ENCODE results near the gene PARD6A. TPM values are rescaled to one million over a fixed set of nuclear protein-coding genes. Genes with fewer than 3 reads are reported as not detected.

The PARD6A gene
- total RNA-seq, 1 experiment from 2014 or later: 5.6 TPM

- no peak for TF ChIP-seq CEBPB (IDR thresholded peaks at IDR 0.05; ENCODE audit: low read depth)
- TF ChIP-seq POLR2A (IDR thresholded peaks at IDR 0.05; ENCODE audit: borderline replicate concordance, extremely low read depth, insufficient read depth, insufficient read length): no peak
- TF ChIP-seq POLR2AphosphoS5 (IDR thresholded peaks at IDR 0.05; ENCODE audit: low read depth, low read length): no peak
- no peak for TF ChIP-seq EZH2 (IDR thresholded peaks at IDR 0.05)
- TF ChIP-seq RAD21 (IDR thresholded peaks at IDR 0.05; ENCODE audit: low read depth): no peak
- TF ChIP-seq FOSL1 (IDR thresholded peaks at IDR 0.05; ENCODE audit: low read depth): no peak
- TF ChIP-seq ZFX (IDR thresholded peaks at IDR 0.05): no peak
- TF ChIP-seq JUND (IDR thresholded peaks at IDR 0.05): no peak
- TF ChIP-seq YY1 (IDR thresholded peaks at IDR 0.05; ENCODE audit: extremely low read depth, insufficient replicate concordance, low read depth, low read length): no peak
These were observed 36.8 kb downstream of the PARD6A start (continued) for GRCh38 chr16:67697422-67698185.

GRCh38 chr16:67699265-67699664 is 38.5 kb downstream of the PARD6A start:
- H4K20me1 ChIP-seq (ENCODE audit: insufficient read depth): no peaks in the 10 kb centered on the region
- POLR2A ChIA-PET: no interaction called here
- H2AFZ ChIP-seq (ENCODE audit: low read depth, low read length, poor library complexity, severe bottlenecking): no peak overlapping the region
- no peak for ATAC-seq
- CTCF ChIA-PET: no interaction called here
- no peak overlapping the region for H3K4me3 ChIP-seq (replicated peaks in 1 of 2; ENCODE audit: low read depth in 1 of 2, low read length in 2 of 2)
- BruUV-seq (replicated peaks): no TSS peak
- no peaks in the 10 kb centered on the region for H3K36me3 ChIP-seq (ENCODE audit: control insufficient read depth in 1 of 2, insufficient read depth in 2 of 2, low read length in 2 of 2)
- DNase-seq (ENCODE audit: low read depth, low spot score): no peak
- no peak overlapping the region for H3K27ac ChIP-seq (ENCODE audit: low read depth, low read length)
- intact Hi-C loops (cut with micrococcal nuclease): no loop called here
- no peaks in the 10 kb centered on the region for H3K4me1 ChIP-seq (ENCODE audit: control insufficient read depth in 1 of 2, insufficient read depth in 2 of 2, low read length in 2 of 2)
- H3K4me2 ChIP-seq (ENCODE audit: low read length): no peak overlapping the region
- H3K27me3 ChIP-seq (ENCODE audit: insufficient read depth, low read length): no peaks in the 10 kb centered on the region
- peaks cover 0 to 5% of the 10 kb centered on the region in 2 experiments; a peak in 1 of 4 replicates for H3K9me3 ChIP-seq (ENCODE audit: control insufficient read depth in 1 of 2, insufficient read depth in 1 of 2, low read depth in 1 of 2, low read length in 2 of 2)
- H3K9ac ChIP-seq (ENCODE audit: low read length): no peak overlapping the region
- TF ChIP-seq MAX (IDR thresholded peaks at IDR 0.05) (no peak), FOSL1 (IDR thresholded peaks at IDR 0.05; ENCODE audit: low read depth) (no peak), TCF7L2 (IDR thresholded peaks at IDR 0.05; ENCODE audit: borderline replicate concordance, extremely low read depth, insufficient read depth, insufficient read length) (no peak), ZFX (IDR thresholded peaks at IDR 0.05) (no peak), YY1 (IDR thresholded peaks at IDR 0.05; ENCODE audit: extremely low read depth, insufficient replicate concordance, low read depth, low read length) (no peak), CEBPB (IDR thresholded peaks at IDR 0.05; ENCODE audit: low read depth) (no peak), CTCF (IDR thresholded peaks at IDR 0.05 in 2 of 3, conservative IDR thresholded peaks at IDR 0.05 in 1 of 3; ENCODE audit: borderline replicate concordance in 1 of 3, insufficient read depth in 1 of 3, low read depth in 2 of 3, low read length in 2 of 3) (no peak), CBX3 (IDR thresholded peaks at IDR 0.05; ENCODE audit: low read depth) (no peak), EGR1 (IDR thresholded peaks at IDR 0.05; ENCODE audit: low read depth) (no peak)
- peaks cover 34% of the 10 kb centered on the region for H3K79me2 ChIP-seq (ENCODE audit: insufficient read depth, low read length)
- RAD21 ChIA-PET (ENCODE audit: low non-redundant PET in 1 of 2, low total read pairs in 2 of 2, uncharacterized antibody in 2 of 2, unreplicated experiment in 2 of 2): interaction anchor here in 1 of 2 experiments (0.6 kb wide), 1 partner anchor 142 kb away, joined by 4 read pairs; no protein-coding TSS in a partner anchor
- no peaks in the 10 kb centered on the region for H3K9me2 ChIP-seq (ENCODE audit: insufficient read depth)

Measured in HCT116 (cell line).